GM23338 (cell line): ENCODE data around the gene BICRAL.

Experiments used
- EZH2 ChIP-seq: fragments of 200-600 bp; sonication (generic); IDR thresholded peaks from one replicate; pipeline ENCODE4 v1.8.0; 2017; ENCODE audit warnings: antibody characterized with exemption, mild to moderate bottlenecking, low read depth; ENCODE audit not compliant: unreplicated experiment
- EZH2phosphoT487 ChIP-seq: fragments of 200-600 bp; sonication (generic); IDR thresholded peaks from one replicate; pipeline ENCODE4 v1.8.1; 2018; ENCODE audit warnings: antibody characterized with exemption; ENCODE audit not compliant: unreplicated experiment
- JUNB ChIP-seq: IDR thresholded peaks from one replicate; pipeline ENCODE4 v1.6.1; 2016; ENCODE audit warnings: antibody characterized with exemption; ENCODE audit not compliant: unreplicated experiment
- POLR2AphosphoS5 ChIP-seq: IDR thresholded peaks from 2 replicates; pipeline ENCODE4 v1.6.1; 2016; ENCODE audit warnings: antibody characterized with exemption, low read depth
- ZNF114 ChIP-seq: fragments of 250-450 bp; sonication (Bioruptor Pico); IDR thresholded peaks from 2 replicates; pipeline ENCODE4 v1.5.0; 2020; ENCODE audit warnings: mild to moderate bottlenecking, moderate library complexity
- ZNF331 ChIP-seq: fragments of 250-450 bp; sonication (Bioruptor Pico); IDR thresholded peaks from 2 replicates; pipeline ENCODE4 v1.5.0; 2020; ENCODE audit warnings: low read depth, mild to moderate bottlenecking, moderate library complexity
- TF ChIP-seq, protein P1 (sequence below), 2 experiments: fragments of 200-600 bp in 1 of 2; sonication (generic) in 1 of 2; conservative IDR thresholded peaks; 2 replicates each; pipeline versions ENCODE4 v1.5.1 to v1.6.1; 2016 to 2017; ENCODE audit warnings: antibody characterized with exemption in 2 of 2, low read depth in 2 of 2, mild to moderate bottlenecking in 2 of 2, moderate library complexity in 1 of 2
- TF ChIP-seq, protein P2 (sequence below): IDR thresholded peaks from 2 replicates; pipeline ENCODE4 v1.6.1; 2016; ENCODE audit warnings: antibody characterized with exemption

DNA sequence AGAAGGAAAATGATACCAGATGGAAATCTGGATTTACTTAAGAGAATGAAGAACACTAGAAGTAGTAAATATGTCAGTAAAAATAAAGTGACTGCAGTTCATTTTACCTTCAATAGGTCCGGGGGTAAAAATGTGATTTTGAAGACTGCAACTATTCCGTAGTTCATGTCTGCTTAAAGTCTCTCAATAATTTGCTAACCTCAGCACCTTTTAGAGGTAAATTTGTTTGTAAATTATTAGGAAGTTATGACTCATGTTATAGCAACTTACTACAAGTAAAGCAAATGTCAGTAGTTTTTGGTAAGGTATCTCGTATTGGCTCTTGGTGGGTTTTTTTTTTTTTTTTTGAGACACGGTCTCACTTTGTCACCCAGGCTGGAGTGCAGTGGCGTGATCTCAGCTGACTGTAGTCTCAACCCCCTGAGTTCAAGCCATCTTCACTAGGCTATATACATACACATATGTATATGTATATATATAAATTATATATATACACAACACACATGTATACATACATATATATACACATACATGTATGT is 32.1 kb downstream of the BICRAL start:
- TF ChIP-seq, protein P1, sequence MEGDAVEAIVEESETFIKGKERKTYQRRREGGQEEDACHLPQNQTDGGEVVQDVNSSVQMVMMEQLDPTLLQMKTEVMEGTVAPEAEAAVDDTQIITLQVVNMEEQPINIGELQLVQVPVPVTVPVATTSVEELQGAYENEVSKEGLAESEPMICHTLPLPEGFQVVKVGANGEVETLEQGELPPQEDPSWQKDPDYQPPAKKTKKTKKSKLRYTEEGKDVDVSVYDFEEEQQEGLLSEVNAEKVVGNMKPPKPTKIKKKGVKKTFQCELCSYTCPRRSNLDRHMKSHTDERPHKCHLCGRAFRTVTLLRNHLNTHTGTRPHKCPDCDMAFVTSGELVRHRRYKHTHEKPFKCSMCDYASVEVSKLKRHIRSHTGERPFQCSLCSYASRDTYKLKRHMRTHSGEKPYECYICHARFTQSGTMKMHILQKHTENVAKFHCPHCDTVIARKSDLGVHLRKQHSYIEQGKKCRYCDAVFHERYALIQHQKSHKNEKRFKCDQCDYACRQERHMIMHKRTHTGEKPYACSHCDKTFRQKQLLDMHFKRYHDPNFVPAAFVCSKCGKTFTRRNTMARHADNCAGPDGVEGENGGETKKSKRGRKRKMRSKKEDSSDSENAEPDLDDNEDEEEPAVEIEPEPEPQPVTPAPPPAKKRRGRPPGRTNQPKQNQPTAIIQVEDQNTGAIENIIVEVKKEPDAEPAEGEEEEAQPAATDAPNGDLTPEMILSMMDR (conservative IDR thresholded peaks at IDR 0.05; ENCODE audit: low read depth in 2 of 2), result no peak
- TF ChIP-seq EZH2 (no peak), POLR2AphosphoS5 (no peak), EZH2phosphoT487 (no peak), ZNF331 (no peak), JUNB (no peak), ZNF114 (CRISPR knock-in tag) (no peak)
- TF ChIP-seq, protein P2, sequence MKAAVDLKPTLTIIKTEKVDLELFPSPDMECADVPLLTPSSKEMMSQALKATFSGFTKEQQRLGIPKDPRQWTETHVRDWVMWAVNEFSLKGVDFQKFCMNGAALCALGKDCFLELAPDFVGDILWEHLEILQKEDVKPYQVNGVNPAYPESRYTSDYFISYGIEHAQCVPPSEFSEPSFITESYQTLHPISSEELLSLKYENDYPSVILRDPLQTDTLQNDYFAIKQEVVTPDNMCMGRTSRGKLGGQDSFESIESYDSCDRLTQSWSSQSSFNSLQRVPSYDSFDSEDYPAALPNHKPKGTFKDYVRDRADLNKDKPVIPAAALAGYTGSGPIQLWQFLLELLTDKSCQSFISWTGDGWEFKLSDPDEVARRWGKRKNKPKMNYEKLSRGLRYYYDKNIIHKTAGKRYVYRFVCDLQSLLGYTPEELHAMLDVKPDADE, result no peak
